Panc1 (cell line): ENCODE data around the gene SETD1A. TPM values are rescaled to one million over a fixed set of nuclear protein-coding genes. Genes with fewer than 3 reads are reported as not detected.

Experiments used
- ATAC-seq: fragments of 200-7000 bp; cut with Tn5 transposase; 2 replicates; pipeline ENCODE4 v1.9.1; 2020; ENCODE audit warnings: mild to moderate bottlenecking, moderate library complexity
- BruUV-seq: library from RNA; stranded (reverse); fragments of 400-500 nt; replicated peaks from 2 replicates; lab custom pipeline; 2021; lab: Mats Ljungman, UMichigan
- CTCF ChIA-PET: fragments of 300-600 bp; sonication (Branson Sonifier 250); formaldehyde crosslinking; loops from one replicate; lab custom pipeline; 2022; ENCODE audit warnings: antibody characterized with exemption; lab: Charles Lee
- POLR2A ChIA-PET: fragments of 300-600 bp; sonication (Branson Sonifier 250); formaldehyde crosslinking; loops from one replicate; lab custom pipeline; 2022; ENCODE audit warnings: antibody characterized with exemption; lab: Charles Lee
- DNase-seq: peaks from one replicate; pipeline ENCODE4 v3.0.0-alpha.2; 2010; ENCODE audit warnings: low read depth, low spot score
- H3K27ac ChIP-seq: 2 replicates; pipeline ENCODE4 v1.5.1; 2011; ENCODE audit warnings: mild to moderate bottlenecking, low read length, inconsistent platforms
- H3K27me3 ChIP-seq: fragments of 200-500 bp; sonication (Bioruptor generic); 2 replicates; pipeline ENCODE4 v1.6.0; 2014; ENCODE audit warnings: low read length, inconsistent platforms; ENCODE audit not compliant: control insufficient read depth, insufficient read depth
- H3K36me3 ChIP-seq: fragments of 200-500 bp; sonication (Bioruptor generic); 2 replicates; pipeline ENCODE4 v1.5.1; 2014; ENCODE audit warnings: inconsistent platforms, mild to moderate bottlenecking, low read length, moderate library complexity; ENCODE audit not compliant: control insufficient read depth, insufficient read depth
- H3K4me1 ChIP-seq: 2 replicates; pipeline ENCODE4 v1.5.1; 2011; ENCODE audit warnings: inconsistent platforms, mild to moderate bottlenecking, low read length, moderate library complexity; ENCODE audit not compliant: control insufficient read depth, insufficient read depth
- H3K4me3 ChIP-seq, 2 experiments: 2 replicates each; pipeline ENCODE4 v1.5.1; 2011 to 2012; ENCODE audit warnings: low read depth in 2 of 2, low read length in 2 of 2, mild to moderate bottlenecking in 2 of 2, inconsistent platforms in 1 of 2, moderate library complexity in 1 of 2
- H3K9me3 ChIP-seq: fragments of 200-500 bp; sonication (Bioruptor generic); 2 replicates; pipeline ENCODE4 v1.5.1; 2014; ENCODE audit warnings: low read depth, mild to moderate bottlenecking, inconsistent platforms, low read length, moderate library complexity; ENCODE audit not compliant: control insufficient read depth, insufficient read depth
- CTCF ChIP-seq: fragments of 450-650 bp; IDR thresholded peaks from 2 replicates; pipeline ENCODE4 v1.5.1; 2017; ENCODE audit warnings: mild to moderate bottlenecking
- POLR2AphosphoS5 ChIP-seq: IDR thresholded peaks from 2 replicates; pipeline ENCODE4 v1.6.1; 2012; ENCODE audit warnings: mild to moderate bottlenecking, low read depth, low read length, moderate library complexity
- REST ChIP-seq, 2 experiments: IDR thresholded peaks; 2 replicates each; pipeline ENCODE4 v1.6.1; 2011 to 2012; ENCODE audit warnings: low read depth in 2 of 2, control low read depth in 1 of 2, low read length in 1 of 2, mild to moderate bottlenecking in 1 of 2, moderate library complexity in 1 of 2; ENCODE audit not compliant: insufficient read depth in 1 of 2
- SIN3A ChIP-seq: IDR thresholded peaks from 2 replicates; pipeline ENCODE4 v1.6.1; 2012; ENCODE audit warnings: low read depth, mild to moderate bottlenecking, low read length, moderate library complexity, borderline replicate concordance; ENCODE audit not compliant: insufficient read depth
- TCF7L2 ChIP-seq: IDR thresholded peaks from 2 replicates; pipeline ENCODE4 v1.6.1; 2011; ENCODE audit warnings: mild to moderate bottlenecking, low read depth, low read length, inconsistent platforms
- in situ Hi-C: cut with HindIII; loops from 2 replicates; pipeline ENCODE4 v1.10.0; 2016; ENCODE audit warnings: low sequenced_read_pairs, low pct_unique_long_range_greater_than_20kb
- intact Hi-C: fragments of 100-400 bp; cut with micrococcal nuclease; formaldehyde crosslinking; loops from one replicate; pipeline ENCODE4 v1.10.0; 2022; ENCODE audit not compliant: unreplicated experiment
- total RNA-seq: library from RNA; stranded (reverse); gene quantifications from one replicate; pipeline ENCODE4 v1.2.1, GENCODE V29; 2021; ENCODE audit not compliant: unreplicated experiment

Gene SETD1A
- total RNA-seq, 1 experiment from 2014 or later: 38.7 TPM

GRCh38 chr16:30996985-30997724 lies 39.6 kb downstream of the SETD1A start:
- no peaks in the 10 kb centered on the region for H3K36me3 ChIP-seq
- peak; percentile 90 for ATAC-seq
- H3K27me3 ChIP-seq: no peaks in the 10 kb centered on the region
- DNase-seq: peak; percentile 82
- POLR2A ChIA-PET: interaction anchor here (0.6 to 0.9 kb wide), 5 partner anchors 34 to 458 kb away, joined by 3 to 7 read pairs (median 4); partner anchors contain the start of gene BCKDK
- TF ChIP-seq POLR2AphosphoS5 (peak; percentile 65), REST (IDR thresholded peaks at IDR 0.05; ENCODE audit: insufficient read depth in 1 of 2, low read depth in 2 of 2, low read length in 1 of 2) (no peak)
- H3K4me1 ChIP-seq: peaks cover 33% of the 10 kb centered on the region
- peak overlapping the region; percentile 54 to 79 for H3K4me3 ChIP-seq
- intact Hi-C loops (loop anchor here (10.0 kb wide), 1 partner anchor 448 kb away; the partner anchor contains the start of gene ZNF843), in situ Hi-C loops (no loop called here)
- CTCF ChIA-PET: interaction anchor here (0.8 to 1.1 kb wide), 2 partner anchors 93 to 142 kb away, joined by 3 to 4 read pairs; no protein-coding TSS in a partner anchor
- no peaks in the 10 kb centered on the region for H3K9me3 ChIP-seq
- peak overlapping the region; percentile 95 for H3K27ac ChIP-seq
- no TSS peak for BruUV-seq

- Histone ChIP-seq H3K27ac (peak overlapping the region; percentile 77), H3K27me3 (no peaks in the 10 kb centered on the region), H3K4me3 (peak overlapping the region; percentile 54 to 79), H3K9me3 (no peaks in the 10 kb centered on the region), H3K36me3 (no peaks in the 10 kb centered on the region), H3K4me1 (peaks cover 32% of the 10 kb centered on the region)
- ChIA-PET POLR2A (interaction anchor here (0.6 kb wide), 3 partner anchors 38 to 457 kb away, joined by 5 to 7 read pairs (median 7); no protein-coding TSS in a partner anchor), CTCF (interaction anchor here (0.6 to 1.3 kb wide), 3 partner anchors 13 to 93 kb away, joined by 3 to 8 read pairs (median 3); no protein-coding TSS in a partner anchor)
- TSS peak; percentile 76 for BruUV-seq
- peak; percentile 52 for ATAC-seq
- intact Hi-C loops: loop anchor here (1.0 to 10.0 kb wide), 2 partner anchors 29 to 447 kb away; partner anchors contain the start of gene ZNF843
- in situ Hi-C loops: no loop called here
- TF ChIP-seq POLR2AphosphoS5 (no peak), TCF7L2 (peak; percentile 62; the same call in 1 of the 2 replicates), REST (IDR thresholded peaks at IDR 0.05; ENCODE audit: insufficient read depth in 1 of 2, low read depth in 2 of 2, low read length in 1 of 2) (no peak), SIN3A (no peak), CTCF (no peak)
- DNase-seq: no peak
These were observed 40.5 kb downstream of the SETD1A start for GRCh38 chr16:30997725-30998711.
